Frontal cortex (tissue), 4 donors: Measurements from ENCODE around the gene ARAP1. TPM values are rescaled to one million over a fixed set of nuclear protein-coding genes. Genes with fewer than 3 reads are reported as not detected.
A peak's percentile ranks its signal among the peaks of the same experiment; 100 is the strongest.

ENCODE experiments used
- DNase-seq, 2 donors: peaks; one replicate each; pipeline ENCODE4 v3.0.0; 2012; ENCODE audit warnings: low spot score in 2 of 2
- FAIRE-seq: peaks from 2 replicates; lab custom pipeline; 2012; peaks lifted over from hg19 to GRCh38; lab: Jason Lieb, UNC
- total RNA-seq: library from RNA; depleted of rRNA; stranded (reverse); fragments of >200 nt; gene quantifications from one replicate; pipeline ENCODE4 v1.2.3, GENCODE V29; 2014
- donor health status: control.
- donor health status: control.
- donor health status: control.

ARAP1 gene
- total RNA-seq, 1 donor from 2014 or later, result 20.0 TPM

GRCh38 chr11:72766152-72766902 lies 14.1 kb upstream of the ARAP1 start:
- no peak for DNase-seq
- no peak for FAIRE-seq

GRCh38 chr11:72764503-72764902 lies 12.3 kb upstream of the ARAP1 start:
- DNase-seq, result no peak
- FAIRE-seq, result no peak

- FAIRE-seq (no peak), DNase-seq (no peak)
These were observed 11.6 kb upstream of the ARAP1 start for GRCh38 chr11:72763823-72764222.

- DNase-seq (no peak), FAIRE-seq (no peak)
These were observed 10.6 kb upstream of the ARAP1 start for GRCh38 chr11:72762641-72763304.

GRCh38 chr11:72760539-72761405 lies 8.6 kb upstream of the ARAP1 start:
- no peak for DNase-seq
- no peak for FAIRE-seq

- FAIRE-seq, result no peak
These were observed 7.3 kb upstream of the ARAP1 start for GRCh38 chr11:72759468-72759985.

GRCh38 chr11:72758690-72759389 lies 6.6 kb upstream of the ARAP1 start:
- FAIRE-seq (no peak), DNase-seq (no peak)

More at GRCh38 chr11:72759468-72759985, 7.3 kb upstream of the ARAP1 start:
- DNase-seq, result no peak

GRCh38 chr11:72758304-72758689 lies 6.1 kb upstream of the ARAP1 start:
- FAIRE-seq, result no peak

GRCh38 chr11:72755713-72756285 lies 3.6 kb upstream of the ARAP1 start:
- FAIRE-seq (no peak), DNase-seq (no peak)

More at GRCh38 chr11:72758304-72758689, 6.1 kb upstream of the ARAP1 start:
- no peak for DNase-seq

GRCh38 chr11:72754544-72755155 lies 2.4 kb upstream of the ARAP1 start:
- DNase-seq, result no peak
- no peak for FAIRE-seq

- FAIRE-seq (no peak), DNase-seq (no peak)
These were observed 1.9 kb upstream of the ARAP1 start for GRCh38 chr11:72754149-72754543.

GRCh38 chr11:72753341-72754148 lies 1.3 kb upstream of the ARAP1 start:
- peak in 1 of 2 donors; percentile 69 for DNase-seq
- FAIRE-seq, result no peak

- FAIRE-seq (no peak), DNase-seq (no peak)
These were observed 806 bp downstream of the ARAP1 start for GRCh38 chr11:72751116-72752087.

GRCh38 chr11:72750556-72751115 lies 1.6 kb downstream of the ARAP1 start:
- DNase-seq (no peak), FAIRE-seq (no peak)

- FAIRE-seq, result no peak
- peak; percentile 59 to 75 for DNase-seq
These were observed 2.1 kb downstream of the ARAP1 start for GRCh38 chr11:72750086-72750485.

- DNase-seq (no peak), FAIRE-seq (no peak)
These were observed 4.8 kb downstream of the ARAP1 start for GRCh38 chr11:72747289-72747855.
